MM.1S (cell line): ENCODE data around the gene MAPKAP1.

Source experiments
- DNase-seq: peaks from one replicate; pipeline ENCODE4 v3.0.0-alpha.2; 2015
- H2AFZ ChIP-seq: fragments of 300-600 bp; sonication (generic); 2 replicates; pipeline ENCODE4 v1.6.0; 2016; ENCODE audit warnings: antibody characterized with exemption, low read length
- H3F3A ChIP-seq: fragments of 300-600 bp; sonication (generic); 2 replicates; pipeline ENCODE4 v1.6.1; 2016; ENCODE audit warnings: mild to moderate bottlenecking, antibody characterized with exemption, low read length, moderate library complexity, mixed read lengths; ENCODE audit not compliant: insufficient read depth
- H3K27ac ChIP-seq: fragments of 300-600 bp; sonication (generic); 2 replicates; pipeline ENCODE4 v1.5.1; 2016; ENCODE audit warnings: mild to moderate bottlenecking, low read length
- H3K27me3 ChIP-seq: fragments of 300-600 bp; sonication (generic); replicated peaks from 2 replicates; pipeline ENCODE4 v1.6.0; 2016; ENCODE audit warnings: low read length; ENCODE audit not compliant: insufficient read depth
- H3K36me3 ChIP-seq: fragments of 300-600 bp; sonication (generic); replicated peaks from 2 replicates; pipeline ENCODE4 v1.6.1; 2016; ENCODE audit warnings: mild to moderate bottlenecking, low read length, mixed read lengths; ENCODE audit not compliant: insufficient read depth
- H3K4me1 ChIP-seq: fragments of 300-600 bp; sonication (generic); 2 replicates; pipeline ENCODE4 v1.6.1; 2016; ENCODE audit warnings: low read length, mixed read lengths
- H3K4me2 ChIP-seq: fragments of 300-600 bp; sonication (generic); 2 replicates; pipeline ENCODE4 v1.6.0; 2016; ENCODE audit warnings: low read depth, low read length
- H3K4me3 ChIP-seq: fragments of 300-600 bp; sonication (generic); 2 replicates; pipeline ENCODE4 v1.5.1; 2016; ENCODE audit warnings: low read length, mixed read lengths
- H3K79me2 ChIP-seq: fragments of 300-600 bp; sonication (generic); 2 replicates; pipeline ENCODE4 v1.6.1; 2016; ENCODE audit warnings: mixed run types, low read length, mixed read lengths
- H3K9ac ChIP-seq: fragments of 300-600 bp; sonication (generic); 2 replicates; pipeline ENCODE4 v1.6.1; 2016; ENCODE audit warnings: low read length, mixed read lengths
- H3K9me2 ChIP-seq: fragments of 300-600 bp; sonication (generic); replicated peaks from 2 replicates; pipeline ENCODE4 v1.6.1; 2016; ENCODE audit warnings: mild to moderate bottlenecking, low read length, mixed read lengths; ENCODE audit not compliant: insufficient read depth
- H3K9me3 ChIP-seq: fragments of 300-600 bp; sonication (generic); replicated peaks from 2 replicates; pipeline ENCODE4 v1.6.1; 2016; ENCODE audit warnings: mild to moderate bottlenecking, low read length, mixed read lengths; ENCODE audit not compliant: insufficient read depth
- H4K20me1 ChIP-seq: fragments of 300-600 bp; sonication (generic); 2 replicates; pipeline ENCODE4 v1.6.1; 2016; ENCODE audit warnings: mild to moderate bottlenecking, low read length, moderate library complexity, mixed read lengths; ENCODE audit not compliant: insufficient read depth
- EZH2 ChIP-seq: fragments of 300-600 bp; sonication (generic); optimal IDR thresholded peaks from 2 replicates; pipeline ENCODE3; 2017; ENCODE audit warnings: low read depth, mild to moderate bottlenecking, antibody characterized with exemption, low read length, mixed read lengths
- EZH2phosphoT487 ChIP-seq: fragments of 300-600 bp; sonication (generic); IDR thresholded peaks from 2 replicates; pipeline ENCODE4 v1.6.1; 2018; ENCODE audit warnings: antibody characterized with exemption, low read length
- TF ChIP-seq, protein P1 (sequence below): fragments of 300-600 bp; sonication (generic); IDR thresholded peaks from 2 replicates; pipeline ENCODE4 v1.5.1; 2016; ENCODE audit warnings: antibody characterized with exemption, low read length, mixed read lengths

MAPKAP1 gene

DNA sequence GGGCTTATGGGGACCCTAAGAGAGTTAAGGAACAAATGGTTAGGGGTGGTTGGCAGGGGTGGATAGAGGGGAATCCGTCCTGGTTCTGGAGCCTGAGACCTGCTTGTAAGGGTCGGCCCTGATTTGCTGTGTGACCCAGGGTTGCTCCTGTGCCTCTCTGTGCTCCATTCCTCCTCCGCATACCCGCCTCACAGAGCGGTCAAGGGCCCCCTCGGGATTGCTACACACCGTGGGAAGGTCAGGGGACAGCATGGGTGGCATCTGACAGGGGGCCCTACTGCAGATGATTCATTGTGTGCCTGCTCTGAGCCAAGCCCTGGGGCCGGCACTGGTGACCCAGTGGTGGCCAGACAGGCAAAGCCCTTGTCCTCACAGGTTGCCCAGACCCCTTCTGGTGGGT is 283.0 kb downstream of the MAPKAP1 start:
- Histone ChIP-seq H3K27ac (no peak overlapping the region), H3K4me1 (no peaks in the 10 kb centered on the region), H3K4me2 (no peak overlapping the region), H3K79me2 (no peaks in the 10 kb centered on the region), H3K9me2 (no peaks in the 10 kb centered on the region), H3K27me3 (no peaks in the 10 kb centered on the region), H3K36me3 (no peaks in the 10 kb centered on the region), H3F3A (no peaks in the 10 kb centered on the region), H3K9ac (no peak overlapping the region), H2AFZ (no peak overlapping the region), H3K4me3 (no peak overlapping the region), H4K20me1 (no peaks in the 10 kb centered on the region), H3K9me3 (no peaks in the 10 kb centered on the region)
- TF ChIP-seq EZH2 (no peak), EZH2phosphoT487 (no peak)
- TF ChIP-seq, protein P1, sequence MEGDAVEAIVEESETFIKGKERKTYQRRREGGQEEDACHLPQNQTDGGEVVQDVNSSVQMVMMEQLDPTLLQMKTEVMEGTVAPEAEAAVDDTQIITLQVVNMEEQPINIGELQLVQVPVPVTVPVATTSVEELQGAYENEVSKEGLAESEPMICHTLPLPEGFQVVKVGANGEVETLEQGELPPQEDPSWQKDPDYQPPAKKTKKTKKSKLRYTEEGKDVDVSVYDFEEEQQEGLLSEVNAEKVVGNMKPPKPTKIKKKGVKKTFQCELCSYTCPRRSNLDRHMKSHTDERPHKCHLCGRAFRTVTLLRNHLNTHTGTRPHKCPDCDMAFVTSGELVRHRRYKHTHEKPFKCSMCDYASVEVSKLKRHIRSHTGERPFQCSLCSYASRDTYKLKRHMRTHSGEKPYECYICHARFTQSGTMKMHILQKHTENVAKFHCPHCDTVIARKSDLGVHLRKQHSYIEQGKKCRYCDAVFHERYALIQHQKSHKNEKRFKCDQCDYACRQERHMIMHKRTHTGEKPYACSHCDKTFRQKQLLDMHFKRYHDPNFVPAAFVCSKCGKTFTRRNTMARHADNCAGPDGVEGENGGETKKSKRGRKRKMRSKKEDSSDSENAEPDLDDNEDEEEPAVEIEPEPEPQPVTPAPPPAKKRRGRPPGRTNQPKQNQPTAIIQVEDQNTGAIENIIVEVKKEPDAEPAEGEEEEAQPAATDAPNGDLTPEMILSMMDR = no peak
- DNase-seq = no peak

GRCh38 chr9:125422853-125423252 is 284.2 kb downstream of the MAPKAP1 start:
- Histone ChIP-seq H3K4me1 (no peaks in the 10 kb centered on the region), H4K20me1 (no peaks in the 10 kb centered on the region), H3F3A (no peaks in the 10 kb centered on the region), H3K79me2 (no peaks in the 10 kb centered on the region), H3K9me2 (no peaks in the 10 kb centered on the region), H3K9ac (no peak overlapping the region), H3K27me3 (no peaks in the 10 kb centered on the region), H3K4me3 (no peak overlapping the region), H2AFZ (no peak overlapping the region), H3K4me2 (no peak overlapping the region), H3K36me3 (no peaks in the 10 kb centered on the region), H3K27ac (no peak overlapping the region), H3K9me3 (no peaks in the 10 kb centered on the region)
- DNase-seq = no peak
- TF ChIP-seq EZH2 (no peak), EZH2phosphoT487 (no peak)
- TF ChIP-seq, protein P1 = no peak

- Histone ChIP-seq H3K36me3 (no peaks in the 10 kb centered on the region), H3K9me2 (no peaks in the 10 kb centered on the region), H3K9ac (no peak overlapping the region), H3K4me1 (no peaks in the 10 kb centered on the region), H2AFZ (no peak overlapping the region), H3K79me2 (no peaks in the 10 kb centered on the region), H3F3A (no peaks in the 10 kb centered on the region), H3K9me3 (no peaks in the 10 kb centered on the region), H3K4me2 (no peak overlapping the region), H4K20me1 (no peaks in the 10 kb centered on the region), H3K27ac (no peak overlapping the region), H3K27me3 (no peaks in the 10 kb centered on the region), H3K4me3 (no peak overlapping the region)
- DNase-seq = no peak
- TF ChIP-seq, protein P1 = no peak
These were observed 285.3 kb downstream of the MAPKAP1 start for GRCh38 chr9:125421591-125422181.
